ENCODE measurements around the gene GRIP2.

DNA sequence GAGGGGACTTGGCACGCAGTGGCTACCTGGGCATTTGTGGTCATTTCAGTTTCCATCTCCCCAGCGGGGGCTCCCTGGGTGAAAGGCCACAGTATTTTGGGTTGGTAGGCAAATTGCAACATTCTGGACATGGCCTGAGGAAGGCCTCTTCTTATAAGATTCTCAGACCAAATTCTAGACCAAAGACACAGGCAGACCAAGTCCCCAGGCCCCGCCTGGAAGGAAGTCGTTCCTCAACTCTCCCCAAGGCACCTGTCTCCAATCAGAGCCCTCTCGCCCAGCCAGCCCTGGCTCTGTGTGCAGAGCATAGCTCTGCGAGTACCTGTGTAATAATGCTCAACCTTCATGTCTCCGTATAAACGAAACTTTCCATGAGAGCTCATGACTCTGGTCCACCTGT lies 53.1 kb downstream of the GRIP2 start:
- no peak for TF ChIP-seq GATA3 (IDR thresholded peaks at IDR 0.05; ENCODE audit: low read depth, low read length)
- TF ChIP-seq GATA2 (IDR thresholded peaks at IDR 0.05; ENCODE audit: low read depth, low read length), result no peak
